ENCODE results near the gene ALDOA. TPM values are rescaled to one million over a fixed set of nuclear protein-coding genes. Genes with fewer than 3 reads are reported as not detected.

The ALDOA gene
- total and polyA plus RNA-seq, 9 of the 15 experiments (the other 6 are each of a cell fraction or from before 2014, with no cell fraction given) = 311 to 2,224 (median 1,293) TPM

- TF ChIP-seq PHF21A (IDR thresholded peaks at IDR 0.05; ENCODE audit: borderline replicate concordance, low read depth) (no peak), HDAC3 (IDR thresholded peaks at IDR 0.05; ENCODE audit: borderline replicate concordance, partially characterized antibody) (no peak), POLR2A (conservative IDR thresholded peaks at IDR 0.05) (no peak), PYGO2 (tag; IDR thresholded peaks at IDR 0.05) (no peak), MAX (CRISPR knock-in tag; IDR thresholded peaks at IDR 0.05) (no peak), DMBX1 (CRISPR knock-in tag; IDR thresholded peaks at IDR 0.05; ENCODE audit: borderline replicate concordance) (no peak), ARID3A (IDR thresholded peaks at IDR 0.05; ENCODE audit: borderline replicate concordance, low read depth, low read length) (no peak), HDGF (IDR thresholded peaks at IDR 0.05) (peak; percentile 72; the same call in 1 of the 2 replicates), SAP30 (IDR thresholded peaks at IDR 0.05; ENCODE audit: borderline replicate concordance, insufficient read depth, low read depth, low read length, poor library complexity, severe bottlenecking) (peak; percentile 36), TSC22D4 (tag; IDR thresholded peaks at IDR 0.05) (no peak), ZKSCAN1 (IDR thresholded peaks at IDR 0.05; ENCODE audit: low read depth, low read length) (0 out of 2 replicates have a peak, but pooled peaks have one; percentile 12), ZNF695 (CRISPR knock-in tag; IDR thresholded peaks at IDR 0.05) (no peak), ZNF512 (tag; IDR thresholded peaks at IDR 0.05) (no peak), KLF13 (tag; IDR thresholded peaks at IDR 0.05; ENCODE audit: borderline replicate concordance, low read depth) (no peak), TCF3 (CRISPR knock-in tag; IDR thresholded peaks at IDR 0.05) (no peak), CHD4 (IDR thresholded peaks at IDR 0.05; ENCODE audit: insufficient read depth, insufficient replicate concordance, low read depth, low read length, poor library complexity, severe bottlenecking) (no peak), NRF1 (conservative IDR thresholded peaks at IDR 0.05 in 1 of 2, IDR thresholded peaks at IDR 0.05 in 1 of 2) (no peak; a peak in 1 of 4 replicates), CHAMP1 (IDR thresholded peaks at IDR 0.05) (no peak)
- TF ChIP-seq, protein P1, sequence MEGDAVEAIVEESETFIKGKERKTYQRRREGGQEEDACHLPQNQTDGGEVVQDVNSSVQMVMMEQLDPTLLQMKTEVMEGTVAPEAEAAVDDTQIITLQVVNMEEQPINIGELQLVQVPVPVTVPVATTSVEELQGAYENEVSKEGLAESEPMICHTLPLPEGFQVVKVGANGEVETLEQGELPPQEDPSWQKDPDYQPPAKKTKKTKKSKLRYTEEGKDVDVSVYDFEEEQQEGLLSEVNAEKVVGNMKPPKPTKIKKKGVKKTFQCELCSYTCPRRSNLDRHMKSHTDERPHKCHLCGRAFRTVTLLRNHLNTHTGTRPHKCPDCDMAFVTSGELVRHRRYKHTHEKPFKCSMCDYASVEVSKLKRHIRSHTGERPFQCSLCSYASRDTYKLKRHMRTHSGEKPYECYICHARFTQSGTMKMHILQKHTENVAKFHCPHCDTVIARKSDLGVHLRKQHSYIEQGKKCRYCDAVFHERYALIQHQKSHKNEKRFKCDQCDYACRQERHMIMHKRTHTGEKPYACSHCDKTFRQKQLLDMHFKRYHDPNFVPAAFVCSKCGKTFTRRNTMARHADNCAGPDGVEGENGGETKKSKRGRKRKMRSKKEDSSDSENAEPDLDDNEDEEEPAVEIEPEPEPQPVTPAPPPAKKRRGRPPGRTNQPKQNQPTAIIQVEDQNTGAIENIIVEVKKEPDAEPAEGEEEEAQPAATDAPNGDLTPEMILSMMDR (IDR thresholded peaks at IDR 0.05 in 2 of 3, conservative IDR thresholded peaks at IDR 0.05 in 1 of 3; ENCODE audit: insufficient read depth in 2 of 3, low read depth in 1 of 3, low read length in 3 of 3) = 0 out of 6 replicates have a peak, but pooled peaks of 1 of the 3 experiments have one; percentile 16
Measured at GRCh38 chr16:30113031-30113710, 47.6 kb downstream of the ALDOA start, which contains the start of gene GDPD3 (continued).

Data from K562 (cell line).